Fibroblast of lung (primary cell): ENCODE data around the gene CFAP68. TPM values are rescaled to one million over a fixed set of nuclear protein-coding genes. Genes with fewer than 3 reads are reported as not detected.

Experiments used
- DNase-seq, 2 donors: peaks; one replicate each; pipeline versions ENCODE4 v3.0.0 to v3.0.0-alpha.2; 2010; ENCODE audit warnings: low read depth in 2 of 2
- H2AFZ ChIP-seq: 2 replicates; pipeline ENCODE4 v1.5.1; 2012; ENCODE audit warnings: low read length, control low read depth, inconsistent platforms
- H3K27ac ChIP-seq: 2 replicates; pipeline ENCODE4 v1.5.1; 2011; ENCODE audit warnings: low read length, control low read depth; ENCODE audit not compliant: insufficient read depth
- H3K27me3 ChIP-seq: 2 replicates; pipeline ENCODE4 v1.5.1; 2011; ENCODE audit warnings: mild to moderate bottlenecking, low read length; ENCODE audit not compliant: control insufficient read depth, insufficient read depth
- H3K36me3 ChIP-seq: 2 replicates; pipeline ENCODE4 v1.5.1; 2011; ENCODE audit warnings: low read length; ENCODE audit not compliant: control insufficient read depth, insufficient read depth
- H3K4me1 ChIP-seq: 2 replicates; pipeline ENCODE4 v1.5.1; 2011; ENCODE audit warnings: low read length; ENCODE audit not compliant: control insufficient read depth, insufficient read depth; ENCODE audit errors: extremely low read depth
- H3K4me2 ChIP-seq: 2 replicates; pipeline ENCODE4 v1.5.1; 2011; ENCODE audit warnings: low read length, control low read depth; ENCODE audit not compliant: insufficient read depth; ENCODE audit errors: extremely low read depth
- H3K4me3 ChIP-seq, 4 experiments: fragments of 200-600 bp in 1 of 4; sonication (generic) in 1 of 4; replicated peaks in 1 of 4; 2 replicates each; pipeline ENCODE4 v1.5.1; 2011 to 2016; ENCODE audit warnings: low read length in 4 of 4, low read depth in 3 of 4, mild to moderate bottlenecking in 3 of 4, control low read depth in 2 of 4, inconsistent platforms in 1 of 4, mixed read lengths in 1 of 4; ENCODE audit not compliant: insufficient read depth in 1 of 4; ENCODE audit errors: control extremely low read depth in 1 of 4
- H3K79me2 ChIP-seq: 2 replicates; pipeline ENCODE4 v1.5.1; 2012; ENCODE audit warnings: mild to moderate bottlenecking, low read length, inconsistent platforms; ENCODE audit not compliant: control insufficient read depth, insufficient read depth
- H3K9ac ChIP-seq: 2 replicates; pipeline ENCODE4 v1.5.1; 2011; ENCODE audit warnings: mild to moderate bottlenecking, low read length, control low read depth; ENCODE audit not compliant: insufficient read depth
- H3K9me3 ChIP-seq: 2 replicates; pipeline ENCODE4 v1.5.1; 2012; ENCODE audit warnings: low read depth, low read length; ENCODE audit not compliant: control insufficient read depth, insufficient read depth
- H4K20me1 ChIP-seq: 2 replicates; pipeline ENCODE4 v1.5.1; 2011; ENCODE audit warnings: low read length; ENCODE audit not compliant: control insufficient read depth, insufficient read depth; ENCODE audit errors: extremely low read depth
- EZH2 ChIP-seq: IDR thresholded peaks from 2 replicates; pipeline ENCODE4 v1.5.1; 2012; ENCODE audit warnings: low read length, control low read depth, mild to moderate bottlenecking; ENCODE audit errors: missing control alignments
- polyA plus RNA-seq, 2 donors: library from polyadenylated mRNA; depleted of rRNA in 1 of 2; stranded (reverse) in 1 of 2; unstranded in 1 of 2; fragments of >200 nt; gene quantifications; 2 replicates each; pipeline ENCODE4 v1.2.1, GENCODE V29; 2011 to 2012; ENCODE audit warnings: missing spikeins in 1 of 2
- total RNA-seq: library from RNA; depleted of rRNA; stranded (reverse); fragments of >200 nt; gene quantifications from 2 replicates; pipeline ENCODE4 v1.2.1, GENCODE V29; 2014
- TF ChIP-seq, protein P1 (sequence below), 2 donors: IDR thresholded peaks in 1 of 2; conservative IDR thresholded peaks in 1 of 2; 1 replicate in 1 of 2; 2 replicates in 1 of 2; pipeline ENCODE4 v1.5.1; 2011 to 2012; ENCODE audit warnings: low read length in 2 of 2, control low read depth in 1 of 2, inconsistent platforms in 1 of 2, low read depth in 1 of 2, mild to moderate bottlenecking in 1 of 2

Gene CFAP68
- total and polyA plus RNA-seq, 2 donors (not counting 1 experiment from before 2014, with no cell fraction given), result 19.3 to 21.1 TPM

GRCh38 chr11:111852103-111852502 is 27.2 kb upstream of the CFAP68 start:
- H3K36me3 ChIP-seq, result peaks cover 3% of the 10 kb centered on the region
- no peaks in the 10 kb centered on the region for H3K27me3 ChIP-seq
- no peak overlapping the region for H3K27ac ChIP-seq
- H3K4me3 ChIP-seq, result no peak overlapping the region
- no peak for DNase-seq
- no peaks in the 10 kb centered on the region for H3K9me3 ChIP-seq
- no peaks in the 10 kb centered on the region for H3K79me2 ChIP-seq
- H2AFZ ChIP-seq, result no peak overlapping the region
- H3K4me2 ChIP-seq, result no peak overlapping the region
- no peaks in the 10 kb centered on the region for H4K20me1 ChIP-seq
- TF ChIP-seq, protein P1, sequence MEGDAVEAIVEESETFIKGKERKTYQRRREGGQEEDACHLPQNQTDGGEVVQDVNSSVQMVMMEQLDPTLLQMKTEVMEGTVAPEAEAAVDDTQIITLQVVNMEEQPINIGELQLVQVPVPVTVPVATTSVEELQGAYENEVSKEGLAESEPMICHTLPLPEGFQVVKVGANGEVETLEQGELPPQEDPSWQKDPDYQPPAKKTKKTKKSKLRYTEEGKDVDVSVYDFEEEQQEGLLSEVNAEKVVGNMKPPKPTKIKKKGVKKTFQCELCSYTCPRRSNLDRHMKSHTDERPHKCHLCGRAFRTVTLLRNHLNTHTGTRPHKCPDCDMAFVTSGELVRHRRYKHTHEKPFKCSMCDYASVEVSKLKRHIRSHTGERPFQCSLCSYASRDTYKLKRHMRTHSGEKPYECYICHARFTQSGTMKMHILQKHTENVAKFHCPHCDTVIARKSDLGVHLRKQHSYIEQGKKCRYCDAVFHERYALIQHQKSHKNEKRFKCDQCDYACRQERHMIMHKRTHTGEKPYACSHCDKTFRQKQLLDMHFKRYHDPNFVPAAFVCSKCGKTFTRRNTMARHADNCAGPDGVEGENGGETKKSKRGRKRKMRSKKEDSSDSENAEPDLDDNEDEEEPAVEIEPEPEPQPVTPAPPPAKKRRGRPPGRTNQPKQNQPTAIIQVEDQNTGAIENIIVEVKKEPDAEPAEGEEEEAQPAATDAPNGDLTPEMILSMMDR (conservative IDR thresholded peaks at IDR 0.05 in 1 of 2, IDR thresholded peaks at IDR 0.05 in 1 of 2; ENCODE audit: low read depth in 1 of 2, low read length in 2 of 2), result no peak
- TF ChIP-seq EZH2, result no peak
- peaks cover 2% of the 10 kb centered on the region for H3K4me1 ChIP-seq
- no peak overlapping the region for H3K9ac ChIP-seq

- Histone ChIP-seq H3K36me3 (peaks cover 6% of the 10 kb centered on the region), H3K4me2 (no peak overlapping the region), H3K4me3 (no peak overlapping the region), H3K4me1 (no peaks in the 10 kb centered on the region), H3K9ac (no peak overlapping the region), H4K20me1 (no peaks in the 10 kb centered on the region), H3K9me3 (no peaks in the 10 kb centered on the region), H3K27ac (no peak overlapping the region), H2AFZ (no peak overlapping the region), H3K27me3 (no peaks in the 10 kb centered on the region), H3K79me2 (no peaks in the 10 kb centered on the region)
- no peak for DNase-seq
- no peak for TF ChIP-seq EZH2
- TF ChIP-seq, protein P1 (conservative IDR thresholded peaks at IDR 0.05 in 1 of 2, IDR thresholded peaks at IDR 0.05 in 1 of 2; ENCODE audit: low read depth in 1 of 2, low read length in 2 of 2), result no peak
Measured at GRCh38 chr11:111855506-111855905, 23.8 kb upstream of the CFAP68 start.

- Histone ChIP-seq H3K4me3 (no peak overlapping the region), H2AFZ (no peak overlapping the region), H3K9ac (no peak overlapping the region), H4K20me1 (no peaks in the 10 kb centered on the region), H3K36me3 (peaks cover 6% of the 10 kb centered on the region), H3K9me3 (no peaks in the 10 kb centered on the region), H3K27ac (no peak overlapping the region), H3K4me2 (no peak overlapping the region), H3K4me1 (no peaks in the 10 kb centered on the region), H3K27me3 (no peaks in the 10 kb centered on the region), H3K79me2 (no peaks in the 10 kb centered on the region)
- DNase-seq, result no peak
- no peak for TF ChIP-seq EZH2
- TF ChIP-seq, protein P1 (conservative IDR thresholded peaks at IDR 0.05 in 1 of 2, IDR thresholded peaks at IDR 0.05 in 1 of 2; ENCODE audit: low read depth in 1 of 2, low read length in 2 of 2), result no peak
Measured at GRCh38 chr11:111860257-111860656, 19.1 kb upstream of the CFAP68 start.
